PC-3 (cell line): ENCODE results near the gene PROSER2.

Source experiments
- EZH2 ChIP-seq: fragments of 300-600 bp; sonication (generic); IDR thresholded peaks from one replicate; pipeline ENCODE4 v1.6.1; 2017; ENCODE audit warnings: antibody characterized with exemption, mild to moderate bottlenecking, low read length; ENCODE audit not compliant: unreplicated experiment
- EZH2phosphoT487 ChIP-seq: fragments of 300-600 bp; sonication (generic); IDR thresholded peaks from 2 replicates; pipeline ENCODE4 v1.6.1; 2018; ENCODE audit warnings: mild to moderate bottlenecking, antibody characterized with exemption, low read length, borderline replicate concordance
- TF ChIP-seq, protein P1 (sequence below): fragments of 300-600 bp; sonication (generic); conservative IDR thresholded peaks from 2 replicates; pipeline ENCODE4 v1.5.1; 2017; ENCODE audit warnings: antibody characterized with exemption, low read depth, mild to moderate bottlenecking, low read length

DNA sequence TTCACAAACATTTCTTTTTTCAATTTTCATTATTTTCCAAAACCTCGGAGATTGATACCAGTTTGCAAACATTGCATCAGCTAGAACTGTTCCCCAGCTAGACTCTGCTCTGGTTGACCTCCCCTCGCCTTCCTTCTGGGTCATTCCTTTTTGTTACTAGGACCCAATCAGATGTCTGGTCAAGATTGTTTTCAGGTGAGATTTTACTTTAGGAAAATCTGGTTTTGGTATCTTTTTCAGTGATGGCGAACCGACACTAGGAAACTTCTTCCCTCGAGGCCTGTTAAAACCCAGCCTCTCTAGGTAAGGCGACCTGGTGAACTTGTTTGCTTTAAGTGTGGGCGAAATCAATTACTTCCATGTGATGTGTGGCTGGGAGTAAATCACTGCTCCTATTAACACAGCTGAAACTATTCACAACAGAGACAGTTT is 8.4 kb downstream of the PROSER2 start:
- TF ChIP-seq, protein P1, sequence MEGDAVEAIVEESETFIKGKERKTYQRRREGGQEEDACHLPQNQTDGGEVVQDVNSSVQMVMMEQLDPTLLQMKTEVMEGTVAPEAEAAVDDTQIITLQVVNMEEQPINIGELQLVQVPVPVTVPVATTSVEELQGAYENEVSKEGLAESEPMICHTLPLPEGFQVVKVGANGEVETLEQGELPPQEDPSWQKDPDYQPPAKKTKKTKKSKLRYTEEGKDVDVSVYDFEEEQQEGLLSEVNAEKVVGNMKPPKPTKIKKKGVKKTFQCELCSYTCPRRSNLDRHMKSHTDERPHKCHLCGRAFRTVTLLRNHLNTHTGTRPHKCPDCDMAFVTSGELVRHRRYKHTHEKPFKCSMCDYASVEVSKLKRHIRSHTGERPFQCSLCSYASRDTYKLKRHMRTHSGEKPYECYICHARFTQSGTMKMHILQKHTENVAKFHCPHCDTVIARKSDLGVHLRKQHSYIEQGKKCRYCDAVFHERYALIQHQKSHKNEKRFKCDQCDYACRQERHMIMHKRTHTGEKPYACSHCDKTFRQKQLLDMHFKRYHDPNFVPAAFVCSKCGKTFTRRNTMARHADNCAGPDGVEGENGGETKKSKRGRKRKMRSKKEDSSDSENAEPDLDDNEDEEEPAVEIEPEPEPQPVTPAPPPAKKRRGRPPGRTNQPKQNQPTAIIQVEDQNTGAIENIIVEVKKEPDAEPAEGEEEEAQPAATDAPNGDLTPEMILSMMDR: no peak
- TF ChIP-seq EZH2: no peak
- TF ChIP-seq EZH2phosphoT487: no peak
